Tongue (tissue), 2 donors: ENCODE results near the gene PFKP. TPM values are rescaled to one million over a fixed set of nuclear protein-coding genes. Genes with fewer than 3 reads are reported as not detected.
"Not testable (repeated sequence)": the region's sequence is repeated elsewhere in the genome, so short reads cannot be mapped to it uniquely, and the experiment has no call there.

Experiments used
- DNase-seq: peaks from one replicate; pipeline ENCODE4 v3.0.0-alpha.2; 2015
- total RNA-seq: library from RNA; depleted of rRNA; stranded (reverse); fragments of >200 nt; gene quantifications from one replicate; pipeline ENCODE4 v1.2.3, GENCODE V29; 2014

Gene PFKP
- total RNA-seq, 1 donor from 2014 or later = 43.2 TPM

DNA sequence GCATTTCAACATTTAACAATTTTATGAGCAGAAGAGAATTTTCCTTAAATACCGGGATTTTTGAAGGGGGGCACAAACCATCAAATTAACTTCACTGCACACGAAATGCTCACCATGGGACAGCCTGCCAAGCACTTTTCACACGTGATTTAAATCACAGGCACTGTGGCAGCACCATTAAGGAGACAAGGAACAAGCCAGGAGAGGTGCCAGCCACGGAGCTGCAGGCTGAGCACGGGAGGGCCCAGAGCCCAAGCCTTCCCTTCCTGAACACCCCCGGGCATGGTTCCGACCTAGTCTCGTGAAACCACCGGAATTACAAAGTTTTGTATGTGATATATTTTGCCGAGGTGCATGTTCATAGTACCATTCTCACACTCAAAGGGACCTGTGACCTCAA lies 91.8 kb downstream of the PFKP start:
- DNase-seq = no peak

- DNase-seq = no peak
These were observed 95.2 kb downstream of the PFKP start for GRCh38 chr10:3162533-3162932.

DNA sequence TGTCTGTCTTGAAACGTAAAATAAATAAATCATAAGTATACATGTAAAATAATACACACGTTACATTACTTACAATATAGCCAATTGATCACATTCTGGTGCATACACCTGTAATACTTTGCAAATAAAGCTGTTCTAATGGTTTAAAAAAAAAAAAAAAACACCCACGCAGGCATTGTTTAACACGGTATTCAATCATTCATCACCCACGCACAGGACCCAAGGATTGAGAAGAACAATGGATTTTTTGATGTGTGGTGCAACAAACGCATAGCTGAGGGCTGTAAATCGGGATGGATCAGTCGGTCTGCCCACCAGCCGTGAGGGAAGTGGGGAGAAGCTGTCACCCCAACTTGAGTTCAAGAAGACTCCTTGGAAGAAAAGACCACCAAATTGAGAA lies 96.5 kb downstream of the PFKP start:
- DNase-seq = no peak

DNA sequence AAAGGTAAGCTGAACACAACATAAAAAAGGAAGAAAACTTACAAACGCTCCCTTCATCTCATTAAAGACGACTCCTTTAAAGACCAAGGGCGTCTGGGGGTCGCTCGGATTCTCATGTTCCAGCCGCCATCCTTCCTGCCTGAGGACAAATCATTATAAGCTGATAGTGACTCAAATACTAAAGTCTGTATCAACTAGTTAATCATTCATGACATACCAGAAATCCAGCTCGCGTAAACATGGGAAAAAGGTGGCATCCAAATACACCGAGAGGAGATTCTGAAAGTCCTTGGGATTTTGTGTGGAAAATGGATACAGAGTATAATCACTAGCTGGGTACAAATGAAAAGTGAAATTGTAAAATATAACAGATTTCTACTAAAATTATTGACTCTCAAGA lies 97.8 kb downstream of the PFKP start:
- DNase-seq = no peak

- DNase-seq = no peak
These were observed 99.3 kb downstream of the PFKP start for GRCh38 chr10:3166496-3167290.

GRCh38 chr10:3167611-3168330 lies 100.4 kb downstream of the PFKP start:
- DNase-seq = no peak

GRCh38 chr10:3169271-3169670 lies 101.9 kb downstream of the PFKP start:
- DNase-seq = peak; percentile 73

DNA sequence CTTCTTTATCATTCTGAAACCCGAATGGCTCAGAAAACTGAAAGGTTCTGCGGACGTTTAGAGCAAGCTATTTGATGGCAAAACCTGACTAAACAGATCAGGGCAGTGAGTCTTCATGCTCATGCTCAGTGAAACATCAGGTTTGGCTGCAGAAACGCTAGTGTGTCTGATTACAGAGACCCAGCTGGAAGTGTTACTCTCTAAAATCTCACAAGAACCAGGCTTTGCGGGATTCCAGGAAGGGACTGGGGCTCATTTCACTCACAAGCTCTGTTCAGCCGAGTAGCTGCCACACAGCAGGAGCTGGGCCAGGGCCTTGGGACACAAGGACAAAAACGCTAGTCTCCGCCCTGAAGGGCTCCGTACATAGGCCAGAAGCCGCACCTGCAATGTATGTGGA lies 102.3 kb downstream of the PFKP start:
- peak; percentile 80 for DNase-seq

GRCh38 chr10:3171488-3171887 lies 104.1 kb downstream of the PFKP start:
- DNase-seq = not testable (repeated sequence)

DNA sequence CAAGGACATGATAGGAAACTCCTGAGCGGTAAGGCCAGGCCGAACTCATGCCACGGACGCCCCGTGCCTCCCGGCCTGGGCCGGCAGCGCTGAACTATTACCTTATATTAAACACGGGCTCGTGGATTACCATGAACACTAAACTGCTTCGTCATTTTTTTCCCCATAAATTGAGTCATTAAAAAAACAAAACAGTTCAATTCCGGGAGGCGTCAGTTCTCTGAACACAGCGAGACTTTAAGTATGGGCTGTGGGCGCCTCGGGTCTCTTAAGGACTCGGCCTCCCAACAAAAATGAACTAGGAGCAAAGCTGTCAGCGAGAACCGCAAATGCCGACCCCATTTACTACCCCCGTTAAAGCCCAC lies 104.7 kb downstream of the PFKP start:
- DNase-seq = no peak

GRCh38 chr10:3172446-3173170 lies 105.3 kb downstream of the PFKP start, which contains the start of gene PITRM1:
Gene PITRM1 (minus strand): TSS chr10:3172782. CDS start chr10:3172772, 10 bp downstream.
- DNase-seq = peak; percentile 99

- DNase-seq = no peak
These were observed 106.0 kb downstream of the PFKP start for GRCh38 chr10:3173171-3173878.

DNA sequence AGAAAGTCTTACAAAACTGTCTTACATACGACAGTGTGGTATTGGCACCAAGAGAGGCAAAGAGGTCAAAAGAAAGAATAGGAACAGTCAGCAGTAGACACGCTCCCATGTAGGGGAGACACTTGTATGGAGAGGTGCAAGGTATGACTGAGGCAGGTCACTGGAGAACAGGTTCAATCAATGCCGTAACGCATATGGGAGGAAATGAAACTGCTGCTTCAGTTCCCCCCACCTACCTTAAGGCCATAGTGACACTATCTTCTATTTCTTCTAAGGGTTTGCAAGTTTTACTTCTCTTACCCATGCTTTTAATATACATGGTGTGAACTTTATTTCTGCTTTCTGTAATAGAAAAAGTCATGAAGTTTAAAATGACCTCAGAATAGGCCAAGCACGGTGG lies 110.7 kb downstream of the PFKP start:
- no peak for DNase-seq

- no peak for DNase-seq
These were observed 111.8 kb downstream of the PFKP start for GRCh38 chr10:3179174-3179573.

DNA sequence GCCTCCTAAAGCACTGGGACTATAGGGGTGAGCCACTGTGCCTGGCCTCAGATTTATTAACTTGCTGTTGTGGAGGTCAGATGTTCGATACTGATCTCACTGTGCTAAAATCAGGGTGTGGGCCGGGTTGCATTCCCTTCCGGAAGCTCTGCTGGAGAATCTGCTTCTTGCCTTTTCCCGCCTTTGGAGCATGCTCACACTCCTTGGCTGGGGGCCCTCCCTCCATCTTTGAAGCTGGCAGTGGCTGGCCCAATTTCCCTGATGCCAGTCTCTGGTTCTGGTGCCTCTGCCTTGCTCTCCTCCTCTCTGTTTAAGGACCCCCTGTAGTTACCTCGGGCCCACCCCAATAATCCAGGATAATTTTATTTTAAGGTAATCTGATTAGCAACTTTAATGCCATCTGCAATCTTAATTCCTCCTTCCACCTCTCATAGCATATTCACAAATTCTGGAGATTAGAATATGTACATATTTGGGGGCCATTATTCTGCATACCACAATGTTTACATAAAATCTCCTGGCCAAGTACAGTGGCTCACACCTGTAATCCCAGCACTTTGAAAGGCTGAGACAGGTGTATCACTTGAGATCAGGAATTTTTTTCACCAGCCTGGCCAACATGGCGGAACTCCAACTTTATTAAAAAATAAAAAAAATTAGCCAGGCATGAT lies 113.1 kb downstream of the PFKP start:
- DNase-seq = no peak

- no peak for DNase-seq
These were observed 118.0 kb downstream of the PFKP start for GRCh38 chr10:3185386-3185785.

GRCh38 chr10:3186368-3186767 lies 119.0 kb downstream of the PFKP start:
- no peak for DNase-seq
